Gastrocnemius medialis (tissue), 4 donors: ENCODE measurements around the gene LMBR1. TPM values are rescaled to one million over a fixed set of nuclear protein-coding genes. Genes with fewer than 3 reads are reported as not detected.
"Not testable (repeated sequence)": the region's sequence is repeated elsewhere in the genome, so short reads cannot be mapped to it uniquely, and the experiment has no call there.

Experiments used
- ATAC-seq, 2 donors: fragments of 150-250 bp; one replicate each; pipeline ENCODE4 v1.9.1; 2016
- DNase-seq, 2 donors: peaks; one replicate each; pipeline ENCODE4 v3.0.0-alpha.2; 2019
- H3K27ac ChIP-seq, 4 donors: fragments of 200-600 bp; sonication (generic); 1 replicate in 1 of 4; 2 replicates in 3 of 4; pipeline ENCODE4 v1.5.1; 2016 to 2018; ENCODE audit warnings: mild to moderate bottlenecking in 2 of 4, moderate library complexity in 1 of 4
- H3K27me3 ChIP-seq, 3 donors: fragments of 200-600 bp; sonication (generic) in 2 of 3; 1 replicate in 1 of 3; 2 replicates in 2 of 3; pipeline versions ENCODE4 v1.5.1 to v1.6.0; 2016 to 2019; ENCODE audit warnings: mild to moderate bottlenecking in 1 of 3, moderate library complexity in 1 of 3
- H3K36me3 ChIP-seq, 2 donors: fragments of 200-600 bp; sonication (generic) in 1 of 2; one replicate each; pipeline ENCODE4 v1.5.1; 2017 to 2018
- H3K4me1 ChIP-seq, 2 donors: fragments of 200-600 bp; sonication (generic) in 1 of 2; one replicate each; pipeline ENCODE4 v1.5.1; 2016 to 2017; ENCODE audit warnings: mild to moderate bottlenecking in 2 of 2
- H3K4me3 ChIP-seq, 4 donors: fragments of 200-600 bp; sonication (generic) in 3 of 4; 1 replicate in 1 of 4; 2 replicates in 3 of 4; pipeline ENCODE4 v1.5.1; 2016 to 2019; ENCODE audit warnings: mild to moderate bottlenecking in 2 of 4
- H3K9me3 ChIP-seq, 3 donors: fragments of 200-600 bp; sonication (generic) in 2 of 3; 1 replicate in 1 of 3; 2 replicates in 2 of 3; pipeline ENCODE4 v1.5.1; 2016 to 2019
- POLR2A ChIP-seq, 2 donors: fragments of 450-650 bp; IDR thresholded peaks; one replicate each; pipeline ENCODE4 v1.6.1; 2017; ENCODE audit warnings: antibody characterized with exemption in 2 of 2, mild to moderate bottlenecking in 2 of 2, moderate library complexity in 2 of 2
- in situ Hi-C, 4 donors: fragments of 200-750 bp; cut with MboI; loops; one replicate each; pipeline versions ENCODE4 v1.15.0 to v1.8.0; 2017; ENCODE audit warnings: low sequenced_read_pairs in 4 of 4
- intact Hi-C: fragments of 100-400 bp; cut with DNase I; formaldehyde crosslinking; loops from one replicate; pipeline ENCODE4 v1.15.1; 2023; ENCODE audit warnings: low total_unique reads
- total RNA-seq, 4 donors: library from RNA; depleted of rRNA; stranded (reverse); fragments of >200 nt; gene quantifications; one replicate each; pipeline versions ENCODE4 v1.1.0 to v1.2.3, GENCODE V29; 2016
- TF ChIP-seq, protein P1 (sequence below), 5 experiments: fragments of 450-650 bp in 3 of 5; fragments of 200-600 bp in 2 of 5; sonication (generic) in 2 of 5; IDR thresholded peaks in 4 of 5; conservative IDR thresholded peaks in 1 of 5; 1 replicate in 4 of 5; 2 replicates in 1 of 5; pipeline ENCODE4 v1.5.1; 2016 to 2019; ENCODE audit warnings: antibody characterized with exemption in 5 of 5, mild to moderate bottlenecking in 3 of 5, moderate library complexity in 3 of 5

LMBR1 gene
- total RNA-seq, 4 donors from 2014 or later = 27.9 to 87.0 (median 35.3) TPM

GRCh38 chr7:156935250-156935649, 42.3 kb upstream of the LMBR1 start:
- in situ Hi-C loops = no loop called here

GRCh38 chr7:156932006-156932405, 39.0 kb upstream of the LMBR1 start:
- DNase-seq = no peak

More at GRCh38 chr7:156935250-156935649, 42.3 kb upstream of the LMBR1 start:
- H3K4me3 ChIP-seq = no peak overlapping the region
- no peaks in the 10 kb centered on the region for H3K4me1 ChIP-seq
- DNase-seq (no peak), ATAC-seq (no peak)
- H3K27me3 ChIP-seq = no peaks in the 10 kb centered on the region
- no peaks in the 10 kb centered on the region for H3K36me3 ChIP-seq
- intact Hi-C loops = no loop called here
- H3K27ac ChIP-seq = no peak overlapping the region
- H3K9me3 ChIP-seq = no peaks in the 10 kb centered on the region
- TF ChIP-seq POLR2A (IDR thresholded peaks at IDR 0.05) = no peak
- TF ChIP-seq, protein P1, sequence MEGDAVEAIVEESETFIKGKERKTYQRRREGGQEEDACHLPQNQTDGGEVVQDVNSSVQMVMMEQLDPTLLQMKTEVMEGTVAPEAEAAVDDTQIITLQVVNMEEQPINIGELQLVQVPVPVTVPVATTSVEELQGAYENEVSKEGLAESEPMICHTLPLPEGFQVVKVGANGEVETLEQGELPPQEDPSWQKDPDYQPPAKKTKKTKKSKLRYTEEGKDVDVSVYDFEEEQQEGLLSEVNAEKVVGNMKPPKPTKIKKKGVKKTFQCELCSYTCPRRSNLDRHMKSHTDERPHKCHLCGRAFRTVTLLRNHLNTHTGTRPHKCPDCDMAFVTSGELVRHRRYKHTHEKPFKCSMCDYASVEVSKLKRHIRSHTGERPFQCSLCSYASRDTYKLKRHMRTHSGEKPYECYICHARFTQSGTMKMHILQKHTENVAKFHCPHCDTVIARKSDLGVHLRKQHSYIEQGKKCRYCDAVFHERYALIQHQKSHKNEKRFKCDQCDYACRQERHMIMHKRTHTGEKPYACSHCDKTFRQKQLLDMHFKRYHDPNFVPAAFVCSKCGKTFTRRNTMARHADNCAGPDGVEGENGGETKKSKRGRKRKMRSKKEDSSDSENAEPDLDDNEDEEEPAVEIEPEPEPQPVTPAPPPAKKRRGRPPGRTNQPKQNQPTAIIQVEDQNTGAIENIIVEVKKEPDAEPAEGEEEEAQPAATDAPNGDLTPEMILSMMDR (IDR thresholded peaks at IDR 0.05 in 4 of 5, conservative IDR thresholded peaks at IDR 0.05 in 1 of 5) = no peak

GRCh38 chr7:156929789-156930539, 37.0 kb upstream of the LMBR1 start:
- no peak for DNase-seq
- in situ Hi-C loops (no loop called here), intact Hi-C loops (no loop called here)
- H3K4me3 ChIP-seq = no peak overlapping the region
- no peaks in the 10 kb centered on the region for H3K27me3 ChIP-seq
- no peak for TF ChIP-seq POLR2A (IDR thresholded peaks at IDR 0.05)
- H3K9me3 ChIP-seq = no peaks in the 10 kb centered on the region
- no peak overlapping the region for H3K27ac ChIP-seq
- no peaks in the 10 kb centered on the region for H3K36me3 ChIP-seq
- no peak for ATAC-seq
- no peaks in the 10 kb centered on the region for H3K4me1 ChIP-seq

More at GRCh38 chr7:156932006-156932405, 39.0 kb upstream of the LMBR1 start:
- ATAC-seq = peak; percentile 41 to 63
- TF ChIP-seq POLR2A (IDR thresholded peaks at IDR 0.05) = no peak
- H3K27me3 ChIP-seq = no peaks in the 10 kb centered on the region
- in situ Hi-C loops (no loop called here), intact Hi-C loops (no loop called here)
- H3K9me3 ChIP-seq = no peaks in the 10 kb centered on the region
- no peak overlapping the region for H3K27ac ChIP-seq
- H3K4me1 ChIP-seq = no peaks in the 10 kb centered on the region
- H3K36me3 ChIP-seq = no peaks in the 10 kb centered on the region
- H3K4me3 ChIP-seq = no peak overlapping the region

GRCh38 chr7:156928406-156928747, 35.4 kb upstream of the LMBR1 start:
- H3K27ac ChIP-seq = no peak overlapping the region
- in situ Hi-C loops = no loop called here
- no peaks in the 10 kb centered on the region for H3K36me3 ChIP-seq
- ATAC-seq = no peak
- DNase-seq = no peak
- no peaks in the 10 kb centered on the region for H3K4me1 ChIP-seq
- H3K4me3 ChIP-seq = no peak overlapping the region
- TF ChIP-seq, protein P1 (IDR thresholded peaks at IDR 0.05 in 4 of 5, conservative IDR thresholded peaks at IDR 0.05 in 1 of 5) = no peak
- TF ChIP-seq POLR2A (IDR thresholded peaks at IDR 0.05) = no peak
- intact Hi-C loops = no loop called here
- H3K27me3 ChIP-seq = no peaks in the 10 kb centered on the region
- no peaks in the 10 kb centered on the region for H3K9me3 ChIP-seq

GRCh38 chr7:156927571-156928405, 34.8 kb upstream of the LMBR1 start:
- Histone ChIP-seq H3K9me3 (no peaks in the 10 kb centered on the region), H3K4me3 (no peak overlapping the region), H3K27ac (no peak overlapping the region), H3K36me3 (no peaks in the 10 kb centered on the region), H3K27me3 (no peaks in the 10 kb centered on the region), H3K4me1 (no peaks in the 10 kb centered on the region)
- intact Hi-C loops (no loop called here), in situ Hi-C loops (no loop called here)
- TF ChIP-seq POLR2A (IDR thresholded peaks at IDR 0.05) = no peak
- TF ChIP-seq, protein P1 (IDR thresholded peaks at IDR 0.05 in 4 of 5, conservative IDR thresholded peaks at IDR 0.05 in 1 of 5) = no peak
- no peak for DNase-seq
- ATAC-seq = no peak

DNA sequence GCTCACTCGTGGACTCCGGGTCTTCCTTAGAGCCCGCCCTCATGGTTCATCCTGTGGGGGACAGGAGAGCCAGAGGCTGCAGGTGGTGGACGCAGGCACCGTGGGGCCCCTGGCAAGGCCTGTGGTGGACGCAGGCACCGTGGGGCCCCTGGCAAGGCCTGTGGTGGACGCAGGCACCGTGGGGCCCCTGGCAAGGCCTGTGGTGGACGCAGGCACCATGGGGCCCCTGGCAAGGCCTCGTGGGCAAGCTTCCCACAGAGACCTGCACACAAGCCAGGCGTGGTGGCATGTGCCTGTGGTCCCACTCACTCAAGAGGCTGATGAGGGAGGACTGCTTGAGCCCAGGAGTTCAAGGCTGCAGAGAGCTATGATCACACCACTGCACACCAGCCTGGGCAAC, 32.8 kb upstream of the LMBR1 start:
- intact Hi-C loops, H3K27me3 ChIP-seq, ATAC-seq, H3K36me3 ChIP-seq, DNase-seq, H3K9me3 ChIP-seq, H3K4me1 ChIP-seq, in situ Hi-C loops, H3K4me3 ChIP-seq, H3K27ac ChIP-seq: not testable (repeated sequence)

- H3K27me3 ChIP-seq, in situ Hi-C loops, H3K9me3 ChIP-seq, H3K4me3 ChIP-seq, H3K27ac ChIP-seq, H3K4me1 ChIP-seq, intact Hi-C loops, H3K36me3 ChIP-seq: not testable (repeated sequence)
- ATAC-seq (peak in 1 of 2 donors; percentile 78), DNase-seq (peak in 1 of 2 donors; percentile 66)
Measured at GRCh38 chr7:156922304-156922703, 29.3 kb upstream of the LMBR1 start.

DNA sequence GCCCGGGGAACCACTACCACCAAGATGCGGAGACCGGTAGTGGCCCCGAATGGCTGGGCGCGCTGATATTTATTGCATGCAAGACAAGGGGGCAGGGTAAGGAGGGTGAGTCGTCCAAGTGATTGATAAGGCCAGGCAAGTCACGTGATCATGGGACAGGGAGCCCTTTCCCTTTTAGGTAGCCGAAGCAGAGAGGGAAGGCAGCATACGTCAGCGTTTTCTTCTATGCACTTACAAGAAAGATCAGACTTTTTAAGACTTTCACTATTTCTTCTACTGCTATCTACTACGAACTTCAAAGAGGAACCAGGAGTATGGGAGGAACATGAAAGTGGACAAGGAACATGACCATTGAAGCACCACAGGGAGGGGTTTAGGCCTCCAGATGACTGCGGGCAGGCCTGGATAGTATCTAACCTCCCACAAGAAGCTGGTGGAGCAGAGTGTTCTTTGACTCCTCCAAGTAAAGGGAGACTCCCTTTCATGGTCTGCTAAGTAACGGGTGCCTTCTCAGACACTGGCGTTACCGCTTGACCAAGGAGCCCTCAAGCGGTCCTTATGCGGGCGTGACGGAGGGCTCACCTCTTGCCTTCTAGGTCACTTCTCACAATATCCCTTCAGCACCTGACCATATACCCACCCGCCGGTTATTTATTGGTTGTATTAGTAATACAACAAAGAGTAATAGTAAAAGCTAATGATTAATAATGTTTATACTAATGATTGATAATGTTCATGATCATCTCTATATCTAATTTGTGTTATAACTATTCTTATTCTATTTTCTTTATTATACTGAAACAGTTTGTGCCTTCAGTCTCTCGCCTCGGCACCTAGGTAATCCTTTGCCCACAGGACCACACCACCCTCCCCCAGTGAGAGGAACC, 27.7 kb upstream of the LMBR1 start:
- H3K4me3 ChIP-seq, H3K9me3 ChIP-seq, intact Hi-C loops, H3K4me1 ChIP-seq, H3K36me3 ChIP-seq, DNase-seq, H3K27me3 ChIP-seq, ATAC-seq, in situ Hi-C loops, H3K27ac ChIP-seq: not testable (repeated sequence)
